ENCODE results near the gene ANKK1.

- TF ChIP-seq EZH2phosphoT487 (IDR thresholded peaks at IDR 0.05; ENCODE audit: borderline replicate concordance, low read length), result no peak
- no peak for TF ChIP-seq CTCF (IDR thresholded peaks at IDR 0.05; ENCODE audit: low read depth, low read length, poor library complexity, severe bottlenecking)
Observed at GRCh38 chr11:113396690-113397089, 9.1 kb downstream of the ANKK1 start.
